Measurements from ENCODE around the gene SLC5A12.
"Not testable (repeated sequence)": the region's sequence is repeated elsewhere in the genome, so short reads cannot be mapped to it uniquely, and the experiment has no call there.

The SLC5A12 gene

GRCh38 chr11:26649884-26650283, 72.0 kb downstream of the SLC5A12 start:
- Histone ChIP-seq H3K9ac (ENCODE audit: low read length) (no peak overlapping the region), H3K4me3 (ENCODE audit: low read length) (no peak overlapping the region)

GRCh38 chr11:26643314-26643713, 78.5 kb downstream of the SLC5A12 start:
- not testable (repeated sequence) for H3K9ac ChIP-seq (ENCODE audit: low read length); H3K27ac ChIP-seq (ENCODE audit: low read length); H3K9me3 ChIP-seq (ENCODE audit: control insufficient read depth, low read depth, low read length); H3K4me3 ChIP-seq (ENCODE audit: low read length); H3K36me3 ChIP-seq (ENCODE audit: control insufficient read depth, low read depth, low read length); H3K27me3 ChIP-seq (ENCODE audit: control insufficient read depth, insufficient read depth, low read length); H3K4me1 ChIP-seq (ENCODE audit: control insufficient read depth, low read depth, low read length)

More at GRCh38 chr11:26649884-26650283, 72.0 kb downstream of the SLC5A12 start:
- H3K27ac ChIP-seq (ENCODE audit: low read length), result no peak overlapping the region
- H3K36me3 ChIP-seq (ENCODE audit: control insufficient read depth, low read depth, low read length), result no peaks in the 10 kb centered on the region
- no peaks in the 10 kb centered on the region for H3K4me1 ChIP-seq (ENCODE audit: control insufficient read depth, low read depth, low read length)
- H3K27me3 ChIP-seq (ENCODE audit: control insufficient read depth, insufficient read depth, low read length), result no peaks in the 10 kb centered on the region
- H3K9me3 ChIP-seq (ENCODE audit: control insufficient read depth, low read depth, low read length), result no peaks in the 10 kb centered on the region

GRCh38 chr11:26632691-26633159, 89.1 kb downstream of the SLC5A12 start:
- no peaks in the 10 kb centered on the region for H3K4me1 ChIP-seq (ENCODE audit: control insufficient read depth, low read depth, low read length)
- H3K4me3 ChIP-seq (ENCODE audit: low read length), result no peak overlapping the region
- no peaks in the 10 kb centered on the region for H3K9me3 ChIP-seq (ENCODE audit: control insufficient read depth, low read depth, low read length)
- no peak overlapping the region for H3K27ac ChIP-seq (ENCODE audit: low read length)
- H3K36me3 ChIP-seq (ENCODE audit: control insufficient read depth, low read depth, low read length), result no peaks in the 10 kb centered on the region
- H3K27me3 ChIP-seq (ENCODE audit: control insufficient read depth, insufficient read depth, low read length), result no peaks in the 10 kb centered on the region
- H3K9ac ChIP-seq (ENCODE audit: low read length), result no peak overlapping the region

- Histone ChIP-seq H3K36me3 (ENCODE audit: control insufficient read depth, low read depth, low read length) (no peaks in the 10 kb centered on the region), H3K4me1 (ENCODE audit: control insufficient read depth, low read depth, low read length) (no peaks in the 10 kb centered on the region), H3K4me3 (ENCODE audit: low read length) (no peak overlapping the region), H3K9me3 (ENCODE audit: control insufficient read depth, low read depth, low read length) (no peaks in the 10 kb centered on the region), H3K9ac (ENCODE audit: low read length) (no peak overlapping the region), H3K27ac (ENCODE audit: low read length) (no peak overlapping the region), H3K27me3 (ENCODE audit: control insufficient read depth, insufficient read depth, low read length) (no peaks in the 10 kb centered on the region)
These were observed 95.5 kb downstream of the SLC5A12 start for GRCh38 chr11:26626346-26626745.

- H3K9ac ChIP-seq (ENCODE audit: low read length), result no peak overlapping the region
- H3K36me3 ChIP-seq (ENCODE audit: control insufficient read depth, low read depth, low read length), result no peaks in the 10 kb centered on the region
- no peak overlapping the region for H3K4me3 ChIP-seq (ENCODE audit: low read length)
- no peaks in the 10 kb centered on the region for H3K27me3 ChIP-seq (ENCODE audit: control insufficient read depth, insufficient read depth, low read length)
- no peaks in the 10 kb centered on the region for H3K9me3 ChIP-seq (ENCODE audit: control insufficient read depth, low read depth, low read length)
- H3K4me1 ChIP-seq (ENCODE audit: control insufficient read depth, low read depth, low read length), result peaks cover 6% of the 10 kb centered on the region
- no peak overlapping the region for H3K27ac ChIP-seq (ENCODE audit: low read length)
These were observed 98.7 kb downstream of the SLC5A12 start for GRCh38 chr11:26623076-26623659.

- no peaks in the 10 kb centered on the region for H3K9me3 ChIP-seq (ENCODE audit: control insufficient read depth, low read depth, low read length)
- no peak overlapping the region for H3K27ac ChIP-seq (ENCODE audit: low read length)
- H3K4me1 ChIP-seq (ENCODE audit: control insufficient read depth, low read depth, low read length), result peaks cover 7% of the 10 kb centered on the region
- no peaks in the 10 kb centered on the region for H3K27me3 ChIP-seq (ENCODE audit: control insufficient read depth, insufficient read depth, low read length)
- no peak overlapping the region for H3K9ac ChIP-seq (ENCODE audit: low read length)
- no peak overlapping the region for H3K4me3 ChIP-seq (ENCODE audit: low read length)
- no peaks in the 10 kb centered on the region for H3K36me3 ChIP-seq (ENCODE audit: control insufficient read depth, low read depth, low read length)
These were observed 99.7 kb downstream of the SLC5A12 start for GRCh38 chr11:26622181-26622580.

- H3K27me3 ChIP-seq (ENCODE audit: control insufficient read depth, insufficient read depth, low read length), result no peaks in the 10 kb centered on the region
- no peak overlapping the region for H3K9ac ChIP-seq (ENCODE audit: low read length)
- H3K9me3 ChIP-seq (ENCODE audit: control insufficient read depth, low read depth, low read length), result no peaks in the 10 kb centered on the region
- H3K4me1 ChIP-seq (ENCODE audit: control insufficient read depth, low read depth, low read length), result peaks cover 7% of the 10 kb centered on the region
- H3K4me3 ChIP-seq (ENCODE audit: low read length), result no peak overlapping the region
- no peak overlapping the region for H3K27ac ChIP-seq (ENCODE audit: low read length)
- no peaks in the 10 kb centered on the region for H3K36me3 ChIP-seq (ENCODE audit: control insufficient read depth, low read depth, low read length)
These were observed 100.7 kb downstream of the SLC5A12 start for GRCh38 chr11:26621132-26621531.

GRCh38 chr11:26620282-26621045, 101.4 kb downstream of the SLC5A12 start:
- Histone ChIP-seq H3K27ac (ENCODE audit: low read length) (no peak overlapping the region), H3K9me3 (ENCODE audit: control insufficient read depth, low read depth, low read length) (no peaks in the 10 kb centered on the region), H3K4me1 (ENCODE audit: control insufficient read depth, low read depth, low read length) (peaks cover 7% of the 10 kb centered on the region), H3K36me3 (ENCODE audit: control insufficient read depth, low read depth, low read length) (no peaks in the 10 kb centered on the region), H3K4me3 (ENCODE audit: low read length) (no peak overlapping the region), H3K9ac (ENCODE audit: low read length) (no peak overlapping the region), H3K27me3 (ENCODE audit: control insufficient read depth, insufficient read depth, low read length) (no peaks in the 10 kb centered on the region)

- peaks cover 7% of the 10 kb centered on the region for H3K4me1 ChIP-seq (ENCODE audit: control insufficient read depth, low read depth, low read length)
- no peak overlapping the region for H3K4me3 ChIP-seq (ENCODE audit: low read length)
- H3K9ac ChIP-seq (ENCODE audit: low read length), result no peak overlapping the region
- H3K27me3 ChIP-seq (ENCODE audit: control insufficient read depth, insufficient read depth, low read length), result no peaks in the 10 kb centered on the region
- no peak overlapping the region for H3K27ac ChIP-seq (ENCODE audit: low read length)
- H3K9me3 ChIP-seq (ENCODE audit: control insufficient read depth, low read depth, low read length), result no peaks in the 10 kb centered on the region
- no peaks in the 10 kb centered on the region for H3K36me3 ChIP-seq (ENCODE audit: control insufficient read depth, low read depth, low read length)
These were observed 103.4 kb downstream of the SLC5A12 start for GRCh38 chr11:26618441-26618840.
